ENCODE results near the gene SLC47A2. TPM values are rescaled to one million over a fixed set of nuclear protein-coding genes. Genes with fewer than 3 reads are reported as not detected.

SLC47A2 gene
- total and polyA plus RNA-seq, 2 of the 13 experiments (the other 11 are each of a cell fraction or from before 2014, with no cell fraction given) = 0.04 TPM; not detected in 1

DNA sequence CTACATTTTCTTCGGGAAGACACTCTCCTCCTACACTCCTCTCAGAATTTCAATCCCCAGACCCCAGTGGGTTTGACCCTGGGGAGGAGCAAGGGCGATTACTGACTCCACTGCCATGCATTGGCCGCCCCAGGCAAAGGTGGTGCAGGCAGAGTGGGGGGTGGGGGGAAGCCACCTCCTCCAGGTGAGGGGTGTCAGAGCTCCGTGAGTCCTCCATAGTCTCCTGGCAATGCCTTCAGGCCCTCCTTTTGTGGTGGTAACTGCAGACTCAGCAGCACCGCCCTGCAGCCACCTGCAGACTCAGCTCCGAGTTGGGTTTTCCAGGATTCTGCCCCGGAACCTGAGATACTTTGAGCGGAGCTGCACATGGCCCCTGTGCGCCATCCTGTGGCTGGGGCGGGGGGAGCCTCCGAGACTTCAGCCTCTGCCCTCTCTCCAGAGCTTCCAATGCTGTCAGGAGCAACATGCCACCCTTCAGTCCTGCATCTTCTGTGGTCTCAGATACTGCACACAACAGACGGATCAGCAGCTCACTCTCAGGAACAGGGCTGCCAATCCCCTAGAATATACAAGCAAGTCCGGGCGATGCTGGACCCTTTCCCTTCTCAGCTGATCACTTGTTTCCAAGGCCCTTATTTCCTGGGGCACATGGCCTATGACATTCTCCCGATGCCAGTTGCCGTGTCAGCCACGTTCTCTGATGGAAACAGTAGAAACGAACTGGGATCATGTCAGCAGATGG is 2.4 kb upstream of the SLC47A2 start (continued):
- TF ChIP-seq CEBPG (CRISPR knock-in tag; IDR thresholded peaks at IDR 0.05) (no peak), SMC3 (IDR thresholded peaks at IDR 0.05; ENCODE audit: low read length) (peak; percentile 39; the same call in 1 of the 2 replicates), ZNF660 (CRISPR knock-in tag; IDR thresholded peaks at IDR 0.05; ENCODE audit: borderline replicate concordance, low read depth) (no peak), ELF3 (CRISPR knock-in tag; IDR thresholded peaks at IDR 0.05) (no peak), MBD4 (IDR thresholded peaks at IDR 0.05; ENCODE audit: borderline replicate concordance, low read length) (no peak), NKX3-1 (CRISPR knock-in tag; IDR thresholded peaks at IDR 0.05) (no peak), ATAD3A (CRISPR knock-in tag; IDR thresholded peaks at IDR 0.05) (no peak), ZNF501 (CRISPR knock-in tag; IDR thresholded peaks at IDR 0.05) (0 out of 2 replicates have a peak, but pooled peaks have one; percentile 28), DPF2 (CRISPR knock-in tag; IDR thresholded peaks at IDR 0.05; ENCODE audit: borderline replicate concordance, low read depth) (no peak), HMGXB3 (CRISPR knock-in tag; IDR thresholded peaks at IDR 0.05; ENCODE audit: borderline replicate concordance) (no peak), GATAD2A (CRISPR knock-in tag; IDR thresholded peaks at IDR 0.05) (no peak), MTERF4 (CRISPR knock-in tag; IDR thresholded peaks at IDR 0.05) (no peak), SAFB2 (CRISPR knock-in tag; IDR thresholded peaks at IDR 0.05; ENCODE audit: borderline replicate concordance, low read depth) (no peak), ATF5 (CRISPR knock-in tag; IDR thresholded peaks at IDR 0.05; ENCODE audit: low read depth) (no peak)
- TF ChIP-seq, protein P1, sequence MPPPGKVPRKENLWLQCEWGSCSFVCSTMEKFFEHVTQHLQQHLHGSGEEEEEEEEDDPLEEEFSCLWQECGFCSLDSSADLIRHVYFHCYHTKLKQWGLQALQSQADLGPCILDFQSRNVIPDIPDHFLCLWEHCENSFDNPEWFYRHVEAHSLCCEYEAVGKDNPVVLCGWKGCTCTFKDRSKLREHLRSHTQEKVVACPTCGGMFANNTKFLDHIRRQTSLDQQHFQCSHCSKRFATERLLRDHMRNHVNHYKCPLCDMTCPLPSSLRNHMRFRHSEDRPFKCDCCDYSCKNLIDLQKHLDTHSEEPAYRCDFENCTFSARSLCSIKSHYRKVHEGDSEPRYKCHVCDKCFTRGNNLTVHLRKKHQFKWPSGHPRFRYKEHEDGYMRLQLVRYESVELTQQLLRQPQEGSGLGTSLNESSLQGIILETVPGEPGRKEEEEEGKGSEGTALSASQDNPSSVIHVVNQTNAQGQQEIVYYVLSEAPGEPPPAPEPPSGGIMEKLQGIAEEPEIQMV (CRISPR knock-in tag; IDR thresholded peaks at IDR 0.05; ENCODE audit: low read depth) = no peak
- TF ChIP-seq, protein P2, sequence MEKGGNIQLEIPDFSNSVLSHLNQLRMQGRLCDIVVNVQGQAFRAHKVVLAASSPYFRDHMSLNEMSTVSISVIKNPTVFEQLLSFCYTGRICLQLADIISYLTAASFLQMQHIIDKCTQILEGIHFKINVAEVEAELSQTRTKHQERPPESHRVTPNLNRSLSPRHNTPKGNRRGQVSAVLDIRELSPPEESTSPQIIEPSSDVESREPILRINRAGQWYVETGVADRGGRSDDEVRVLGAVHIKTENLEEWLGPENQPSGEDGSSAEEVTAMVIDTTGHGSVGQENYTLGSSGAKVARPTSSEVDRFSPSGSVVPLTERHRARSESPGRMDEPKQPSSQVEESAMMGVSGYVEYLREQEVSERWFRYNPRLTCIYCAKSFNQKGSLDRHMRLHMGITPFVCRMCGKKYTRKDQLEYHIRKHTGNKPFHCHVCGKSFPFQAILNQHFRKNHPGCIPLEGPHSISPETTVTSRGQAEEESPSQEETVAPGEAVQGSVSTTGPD (CRISPR knock-in tag; IDR thresholded peaks at IDR 0.05) = no peak
- TF ChIP-seq, protein P3, sequence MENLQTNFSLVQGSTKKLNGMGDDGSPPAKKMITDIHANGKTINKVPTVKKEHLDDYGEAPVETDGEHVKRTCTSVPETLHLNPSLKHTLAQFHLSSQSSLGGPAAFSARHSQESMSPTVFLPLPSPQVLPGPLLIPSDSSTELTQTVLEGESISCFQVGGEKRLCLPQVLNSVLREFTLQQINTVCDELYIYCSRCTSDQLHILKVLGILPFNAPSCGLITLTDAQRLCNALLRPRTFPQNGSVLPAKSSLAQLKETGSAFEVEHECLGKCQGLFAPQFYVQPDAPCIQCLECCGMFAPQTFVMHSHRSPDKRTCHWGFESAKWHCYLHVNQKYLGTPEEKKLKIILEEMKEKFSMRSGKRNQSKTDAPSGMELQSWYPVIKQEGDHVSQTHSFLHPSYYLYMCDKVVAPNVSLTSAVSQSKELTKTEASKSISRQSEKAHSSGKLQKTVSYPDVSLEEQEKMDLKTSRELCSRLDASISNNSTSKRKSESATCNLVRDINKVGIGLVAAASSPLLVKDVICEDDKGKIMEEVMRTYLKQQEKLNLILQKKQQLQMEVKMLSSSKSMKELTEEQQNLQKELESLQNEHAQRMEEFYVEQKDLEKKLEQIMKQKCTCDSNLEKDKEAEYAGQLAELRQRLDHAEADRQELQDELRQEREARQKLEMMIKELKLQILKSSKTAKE (CRISPR knock-in tag; IDR thresholded peaks at IDR 0.05; ENCODE audit: borderline replicate concordance) = no peak
- TF ChIP-seq, protein P4, sequence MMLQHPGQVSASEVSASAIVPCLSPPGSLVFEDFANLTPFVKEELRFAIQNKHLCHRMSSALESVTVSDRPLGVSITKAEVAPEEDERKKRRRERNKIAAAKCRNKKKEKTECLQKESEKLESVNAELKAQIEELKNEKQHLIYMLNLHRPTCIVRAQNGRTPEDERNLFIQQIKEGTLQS (CRISPR knock-in tag; IDR thresholded peaks at IDR 0.05) = no peak
